Coronary artery (tissue), 2 donors: ENCODE data around the gene FLACC1.
"Not testable (repeated sequence)": the region's sequence is repeated elsewhere in the genome, so short reads cannot be mapped to it uniquely, and the experiment has no call there.

Experiments used
- DNase-seq: peaks from one replicate; pipeline ENCODE4 v3.0.0-alpha.2; 2017; ENCODE audit warnings: low spot score
- H3K27ac ChIP-seq, 2 donors: fragments of 200-600 bp; sonication (generic); one replicate each; pipeline ENCODE4 v1.5.1; 2016 to 2019
- H3K4me3 ChIP-seq: fragments of 200-600 bp; sonication (generic); 2 replicates; pipeline ENCODE4 v1.5.1; 2016; ENCODE audit warnings: mild to moderate bottlenecking, moderate library complexity
- TF ChIP-seq, protein P1 (sequence below): fragments of 200-600 bp; sonication (generic); IDR thresholded peaks from one replicate; pipeline ENCODE4 v1.5.1; 2019; ENCODE audit warnings: antibody characterized with exemption

FLACC1 gene

GRCh38 chr2:201308914-201309313 lies 48.2 kb downstream of the FLACC1 start:
- DNase-seq = no peak
- Histone ChIP-seq H3K4me3 (no peak overlapping the region), H3K27ac (no peak overlapping the region)
- TF ChIP-seq, protein P1, sequence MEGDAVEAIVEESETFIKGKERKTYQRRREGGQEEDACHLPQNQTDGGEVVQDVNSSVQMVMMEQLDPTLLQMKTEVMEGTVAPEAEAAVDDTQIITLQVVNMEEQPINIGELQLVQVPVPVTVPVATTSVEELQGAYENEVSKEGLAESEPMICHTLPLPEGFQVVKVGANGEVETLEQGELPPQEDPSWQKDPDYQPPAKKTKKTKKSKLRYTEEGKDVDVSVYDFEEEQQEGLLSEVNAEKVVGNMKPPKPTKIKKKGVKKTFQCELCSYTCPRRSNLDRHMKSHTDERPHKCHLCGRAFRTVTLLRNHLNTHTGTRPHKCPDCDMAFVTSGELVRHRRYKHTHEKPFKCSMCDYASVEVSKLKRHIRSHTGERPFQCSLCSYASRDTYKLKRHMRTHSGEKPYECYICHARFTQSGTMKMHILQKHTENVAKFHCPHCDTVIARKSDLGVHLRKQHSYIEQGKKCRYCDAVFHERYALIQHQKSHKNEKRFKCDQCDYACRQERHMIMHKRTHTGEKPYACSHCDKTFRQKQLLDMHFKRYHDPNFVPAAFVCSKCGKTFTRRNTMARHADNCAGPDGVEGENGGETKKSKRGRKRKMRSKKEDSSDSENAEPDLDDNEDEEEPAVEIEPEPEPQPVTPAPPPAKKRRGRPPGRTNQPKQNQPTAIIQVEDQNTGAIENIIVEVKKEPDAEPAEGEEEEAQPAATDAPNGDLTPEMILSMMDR = no peak

- Histone ChIP-seq H3K27ac (no peak overlapping the region), H3K4me3 (no peak overlapping the region)
- TF ChIP-seq, protein P1 = no peak
- DNase-seq = no peak
Measured at GRCh38 chr2:201307876-201308275, 49.3 kb downstream of the FLACC1 start.

GRCh38 chr2:201299929-201300328 lies 57.2 kb downstream of the FLACC1 start:
- not testable (repeated sequence) for H3K27ac ChIP-seq, DNase-seq, H3K4me3 ChIP-seq

DNA sequence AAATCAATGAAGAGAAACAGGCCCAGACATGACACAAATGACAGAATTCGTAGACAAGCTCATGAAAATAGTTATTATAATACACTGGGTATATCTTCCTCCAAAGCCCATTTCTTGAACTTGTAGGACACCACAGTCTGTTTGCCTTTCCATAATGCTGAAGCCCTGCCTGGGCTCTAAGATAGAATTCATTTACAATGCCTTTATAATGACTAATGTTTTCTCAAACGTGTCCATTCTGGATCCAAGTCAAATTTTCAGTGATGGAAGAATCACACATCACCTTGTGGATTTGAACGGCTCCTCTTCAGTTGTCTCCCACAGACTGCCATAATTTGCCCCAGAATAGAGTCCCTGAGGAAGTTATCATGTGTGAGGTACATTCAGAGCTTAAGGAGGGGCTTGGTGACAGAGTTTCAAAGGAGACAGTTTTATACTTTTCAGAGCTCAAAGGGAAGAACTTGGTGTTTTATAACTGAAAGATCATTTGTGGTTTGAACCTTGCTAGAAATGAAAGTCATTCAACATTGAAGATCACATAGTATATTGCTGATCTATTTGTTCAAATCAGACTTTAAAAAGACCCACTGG lies 58.6 kb downstream of the FLACC1 start:
- no peak for DNase-seq
- Histone ChIP-seq H3K27ac (no peak overlapping the region), H3K4me3 (no peak overlapping the region)

DNA sequence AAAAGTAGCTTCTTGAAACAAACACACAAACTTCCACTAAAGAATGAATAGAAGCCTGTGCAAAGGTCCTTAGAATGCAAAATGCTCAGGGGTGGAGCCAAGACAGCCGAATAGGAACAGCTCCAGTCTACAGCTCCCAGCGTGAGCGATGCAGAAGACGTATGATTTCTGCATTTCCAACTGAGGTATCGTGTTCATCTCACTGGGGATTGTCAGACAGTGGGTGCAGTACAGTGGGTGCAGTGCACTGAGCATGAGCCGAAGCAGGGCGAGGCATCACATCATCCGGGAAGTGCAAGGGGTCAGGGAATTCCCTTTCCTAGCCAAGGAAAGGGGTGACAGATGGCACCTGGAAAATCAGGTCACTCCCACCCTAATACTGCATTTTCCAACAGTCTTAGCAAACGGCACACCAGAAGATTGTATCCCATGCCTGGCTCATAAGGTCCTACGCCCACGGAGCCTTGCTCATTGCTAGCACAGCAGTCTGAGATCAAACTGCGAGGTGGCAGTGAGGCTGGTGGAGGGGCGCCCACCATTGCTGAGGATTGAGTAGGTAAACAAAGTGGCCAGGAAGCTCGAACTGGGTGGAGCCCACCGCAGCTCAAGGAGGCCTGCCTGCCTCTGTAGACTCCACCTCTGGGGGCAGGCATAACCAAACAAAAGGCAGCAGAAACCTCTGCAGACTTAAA lies 66.5 kb downstream of the FLACC1 start:
- not testable (repeated sequence) for DNase-seq, H3K27ac ChIP-seq, H3K4me3 ChIP-seq

More for the DNA sequence above, 58.6 kb downstream of the FLACC1 start:
- TF ChIP-seq, protein P1 = no peak

GRCh38 chr2:201285499-201285898 lies 71.6 kb downstream of the FLACC1 start:
- no peak for DNase-seq
- TF ChIP-seq, protein P1 = no peak
- Histone ChIP-seq H3K4me3 (no peak overlapping the region), H3K27ac (no peak overlapping the region)

DNA sequence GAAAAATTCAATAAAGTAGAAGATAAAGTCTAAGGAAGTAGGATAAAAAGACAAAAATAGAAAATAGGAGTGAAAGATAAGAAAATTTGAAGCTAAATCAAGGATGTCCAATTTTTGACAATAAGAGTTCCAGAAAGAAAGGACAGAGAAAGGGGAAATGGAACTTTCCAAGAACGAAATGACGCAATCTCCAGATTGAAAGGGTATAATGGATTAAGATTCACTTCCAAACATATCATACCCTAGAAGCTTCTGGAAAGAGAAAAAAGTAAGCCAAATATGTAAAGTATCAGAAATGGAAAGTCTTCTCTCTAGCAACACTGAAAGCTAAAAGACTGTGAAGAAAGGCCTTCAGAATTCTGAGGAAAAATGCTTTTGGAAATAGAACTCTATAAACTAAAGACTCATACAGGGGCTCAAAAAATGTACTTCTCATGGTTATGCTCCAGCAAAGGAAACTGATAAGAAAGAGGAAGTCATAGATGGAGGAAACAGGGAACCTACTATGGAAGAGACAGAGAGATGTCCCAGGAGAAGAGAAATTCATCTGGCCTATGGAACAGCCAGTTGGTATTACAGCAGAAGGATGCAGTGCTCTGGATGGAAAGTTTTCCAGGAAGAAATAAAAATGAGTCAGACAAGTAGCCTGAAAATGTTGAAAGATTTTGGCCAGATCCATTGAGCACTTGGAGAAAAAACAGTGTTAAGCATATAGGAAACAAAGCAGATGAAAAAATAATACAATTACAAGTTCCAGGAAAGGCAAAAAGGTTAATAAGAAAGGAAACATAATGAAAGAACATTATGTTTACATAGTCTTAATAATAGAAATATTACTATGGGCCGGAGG lies 76.7 kb downstream of the FLACC1 start:
- DNase-seq = no peak
- TF ChIP-seq, protein P1 = no peak

GRCh38 chr2:201279079-201279478 lies 78.1 kb downstream of the FLACC1 start:
- no peak for DNase-seq
- no peak overlapping the region for H3K27ac ChIP-seq
- TF ChIP-seq, protein P1 = no peak

More for the DNA sequence above, 76.7 kb downstream of the FLACC1 start:
- no peak overlapping the region for H3K4me3 ChIP-seq
- no peak overlapping the region for H3K27ac ChIP-seq

More at GRCh38 chr2:201279079-201279478, 78.1 kb downstream of the FLACC1 start:
- H3K4me3 ChIP-seq = no peak overlapping the region
